NCI-H2196 (cell line): Measurements from ENCODE around the gene PPCS.
"Not testable (repeated sequence)": the region's sequence is repeated elsewhere in the genome, so short reads cannot be mapped to it uniquely, and the experiment has no call there.

Experiments used
- DNase-seq: peaks from one replicate; lab custom pipeline; 2025; ENCODE audit not compliant: unreplicated experiment; lab: John Stamatoyannopoulos, UW

Gene PPCS

DNA sequence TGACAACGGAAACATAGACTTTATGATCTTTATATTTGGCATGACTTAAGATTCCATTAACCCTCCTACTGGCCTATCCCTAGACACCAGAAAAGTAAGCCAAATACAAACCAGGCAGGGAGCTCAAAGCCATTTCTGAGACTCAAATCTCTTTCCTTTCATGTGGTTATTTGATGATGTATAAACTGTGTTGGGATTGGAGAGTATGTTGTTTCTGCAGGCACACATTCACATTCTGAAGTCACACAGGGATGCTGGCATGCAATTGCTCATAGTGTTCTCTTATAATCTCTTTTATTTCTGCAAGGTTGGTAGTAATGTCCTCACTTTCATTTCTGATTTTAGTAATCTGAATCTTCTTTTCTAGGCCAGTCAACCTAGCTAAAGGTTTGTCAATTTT lies 6.3 kb upstream of the PPCS start:
- no peak for DNase-seq

GRCh38 chr1:42453386-42453785 lies 3.0 kb upstream of the PPCS start:
- no peak for DNase-seq

DNA sequence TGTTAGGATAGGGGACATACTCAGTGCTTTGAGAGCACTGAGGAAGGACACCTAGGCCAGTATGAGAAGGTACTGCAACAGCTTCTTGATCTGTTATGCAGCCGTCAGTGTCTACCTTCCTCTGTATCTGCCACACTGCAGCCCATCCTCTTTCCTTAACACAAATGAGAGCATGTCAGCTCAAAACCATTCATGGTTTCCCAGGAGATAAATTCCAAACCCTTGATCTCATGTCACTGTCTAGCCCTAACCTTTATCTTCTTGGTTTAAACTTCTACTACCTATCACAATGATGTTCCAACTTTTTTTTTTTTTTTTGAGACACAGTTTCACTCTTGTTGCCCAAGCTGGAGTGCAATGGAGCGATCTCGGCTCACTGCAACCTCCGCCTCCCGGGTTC lies 1.9 kb upstream of the PPCS start:
- DNase-seq, result no peak

- peak; percentile 53 for DNase-seq
These were observed 379 bp downstream of the PPCS start for GRCh38 chr1:42456754-42457089.

DNA sequence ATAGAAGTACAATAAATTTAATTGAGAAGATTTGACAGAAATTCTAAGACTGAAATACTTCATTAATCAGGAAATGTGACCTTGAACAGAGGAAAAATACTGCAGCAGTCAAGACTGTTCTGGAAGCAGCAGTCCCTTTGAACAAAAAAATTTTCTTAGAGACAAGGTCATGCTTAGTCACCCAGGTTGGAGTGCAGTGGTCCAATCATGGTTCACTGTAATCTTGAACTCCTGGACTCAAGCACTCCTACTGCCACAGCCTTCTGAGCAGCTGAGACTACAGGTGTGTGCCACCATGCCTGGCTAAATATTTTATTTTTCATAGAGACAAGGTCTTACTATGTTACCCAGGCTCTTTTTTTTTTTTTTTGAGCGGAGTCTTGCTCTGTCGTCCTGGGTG lies 4.9 kb downstream of the PPCS start:
- DNase-seq, result no peak

- DNase-seq, result peak; percentile 99
These were observed 6.8 kb downstream of the PPCS start, which contains the start of gene CCDC30 for GRCh38 chr1:42462828-42463763. CCDC30 (plus strand) TSS chr1:42463286; CDS start chr1:42480552, 17,266 bp downstream.

- no peak for DNase-seq
These were observed 7.6 kb downstream of the PPCS start for GRCh38 chr1:42463921-42464320.

DNA sequence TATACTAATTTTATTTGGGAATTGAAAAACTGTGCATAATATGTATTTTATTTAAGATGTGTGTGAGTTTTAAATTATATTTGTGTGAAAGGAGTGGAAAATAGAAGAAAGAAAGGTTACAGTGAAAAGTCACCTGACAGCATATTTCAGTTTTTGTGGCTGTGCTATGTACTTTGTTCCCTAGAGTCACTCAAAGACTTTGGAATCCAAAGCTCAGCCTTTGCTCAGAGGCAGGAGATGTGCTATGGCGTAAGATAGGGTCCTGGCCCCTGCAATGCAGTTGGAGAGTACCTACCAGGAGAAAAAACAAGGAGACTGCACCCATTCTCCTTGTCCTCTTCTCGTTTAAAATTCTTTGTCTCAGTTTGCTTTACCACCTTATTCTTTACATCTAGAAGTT lies 9.7 kb downstream of the PPCS start:
- DNase-seq, result no peak

DNA sequence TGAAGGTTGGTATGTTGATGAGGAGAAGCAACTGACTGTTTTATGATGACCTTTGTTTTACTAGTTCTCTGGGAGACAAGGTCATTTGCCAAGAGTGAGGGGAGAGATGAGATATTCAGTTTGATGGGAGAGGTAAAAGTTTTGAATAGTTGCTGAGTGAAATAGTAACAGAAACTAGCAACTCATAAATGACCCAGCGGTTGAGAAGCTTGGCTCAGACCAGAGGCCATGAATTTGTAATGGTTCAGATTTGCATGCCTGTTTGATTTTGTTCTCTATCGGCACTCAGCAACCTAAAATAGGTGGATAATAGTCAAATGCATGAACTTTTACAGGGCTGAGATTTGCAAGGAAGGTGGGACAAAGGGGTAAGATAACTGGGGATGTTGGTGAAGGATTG lies 13.4 kb downstream of the PPCS start:
- no peak for DNase-seq

GRCh38 chr1:42476605-42477004 lies 20.3 kb downstream of the PPCS start:
- no peak for DNase-seq

- not testable (repeated sequence) for DNase-seq
These were observed 21.0 kb downstream of the PPCS start for GRCh38 chr1:42477354-42477753.

DNA sequence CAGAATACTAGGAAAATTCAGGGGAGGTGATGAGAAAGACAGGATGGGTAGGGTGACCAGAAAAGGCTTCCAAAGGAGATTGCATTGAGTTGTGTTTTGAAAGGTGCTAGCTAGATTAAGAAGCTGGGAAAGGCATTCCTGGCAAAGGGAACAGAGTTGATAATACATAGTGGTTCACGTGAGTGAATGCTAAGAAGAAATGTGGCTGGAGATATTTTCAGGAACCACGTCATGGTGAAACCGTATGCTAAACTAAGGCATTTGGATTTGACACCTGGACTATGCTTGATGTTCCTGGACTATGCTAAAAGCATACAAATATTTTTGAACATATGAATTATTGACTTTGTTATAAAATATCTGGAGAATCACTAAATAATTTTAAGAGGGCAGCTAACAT lies 21.4 kb downstream of the PPCS start:
- DNase-seq, result no peak

GRCh38 chr1:42479621-42480020 lies 23.3 kb downstream of the PPCS start:
- no peak for DNase-seq

DNA sequence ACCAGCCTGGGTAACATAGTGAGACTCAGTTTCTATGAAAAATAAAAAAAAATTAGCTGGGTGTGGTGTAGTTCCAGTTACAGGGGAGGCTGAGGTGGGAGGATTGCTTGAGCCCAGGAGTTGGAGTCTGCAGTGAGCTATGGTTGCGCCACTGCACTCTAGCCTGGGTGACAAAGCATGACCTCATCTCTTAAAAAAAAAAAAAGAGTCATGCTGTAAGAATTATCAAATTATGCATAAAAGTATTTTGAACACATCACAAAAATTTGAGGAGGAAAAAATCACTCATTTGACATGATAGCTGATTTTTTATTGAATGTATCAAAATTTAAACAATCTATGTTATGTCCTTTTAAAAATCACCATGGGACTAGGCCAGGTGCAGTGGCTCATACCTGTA lies 24.6 kb downstream of the PPCS start:
- no peak for DNase-seq

DNA sequence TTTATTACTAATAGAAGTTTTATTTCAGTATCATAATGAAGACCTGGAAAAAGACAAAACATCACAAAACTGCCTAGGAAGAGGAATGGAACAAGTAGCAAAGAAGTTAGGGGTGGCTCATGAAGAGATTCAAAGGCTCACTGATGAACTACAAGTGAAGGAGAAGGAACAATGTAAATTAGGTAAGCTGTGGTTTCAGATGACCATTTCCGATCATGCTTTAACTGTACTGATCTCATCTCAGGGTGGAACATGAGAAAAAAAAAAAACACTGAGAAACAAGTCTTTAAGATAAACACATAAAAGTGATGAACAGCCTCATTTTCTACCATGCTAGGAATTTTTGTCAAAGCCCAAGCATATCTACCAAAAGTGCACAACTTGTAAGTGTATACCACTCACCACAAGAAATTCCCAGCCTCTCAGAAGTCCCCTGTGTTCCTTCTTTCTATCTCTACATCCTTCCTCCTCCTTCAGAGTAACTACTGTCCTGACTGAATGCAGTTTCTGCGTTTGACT lies 26.4 kb downstream of the PPCS start:
- no peak for DNase-seq

DNA sequence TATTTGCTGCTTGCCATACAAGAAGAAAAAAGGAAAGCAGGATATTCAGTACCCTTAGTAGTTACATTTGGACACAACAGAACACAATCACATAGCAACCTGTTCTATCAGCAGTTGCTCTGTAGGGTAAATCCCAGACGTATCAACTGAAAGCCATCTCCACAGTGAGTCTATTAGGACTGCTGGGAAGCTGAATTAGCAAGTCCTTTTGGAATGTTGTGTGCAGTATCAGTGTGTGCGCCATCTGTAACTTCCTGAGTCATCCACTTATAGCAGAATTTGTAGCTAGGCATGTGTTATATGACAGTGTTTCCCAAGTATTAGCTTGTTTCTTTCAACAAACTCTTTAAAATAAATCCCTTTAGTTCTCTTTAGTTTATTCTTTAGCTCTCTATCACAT lies 28.0 kb downstream of the PPCS start:
- no peak for DNase-seq

- no peak for DNase-seq
These were observed 33.9 kb downstream of the PPCS start for GRCh38 chr1:42490237-42490636.

- DNase-seq, result not testable (repeated sequence)
These were observed 45.7 kb downstream of the PPCS start for GRCh38 chr1:42502031-42502430.

- DNase-seq, result no peak
These were observed 48.3 kb downstream of the PPCS start for GRCh38 chr1:42504535-42505128.

DNA sequence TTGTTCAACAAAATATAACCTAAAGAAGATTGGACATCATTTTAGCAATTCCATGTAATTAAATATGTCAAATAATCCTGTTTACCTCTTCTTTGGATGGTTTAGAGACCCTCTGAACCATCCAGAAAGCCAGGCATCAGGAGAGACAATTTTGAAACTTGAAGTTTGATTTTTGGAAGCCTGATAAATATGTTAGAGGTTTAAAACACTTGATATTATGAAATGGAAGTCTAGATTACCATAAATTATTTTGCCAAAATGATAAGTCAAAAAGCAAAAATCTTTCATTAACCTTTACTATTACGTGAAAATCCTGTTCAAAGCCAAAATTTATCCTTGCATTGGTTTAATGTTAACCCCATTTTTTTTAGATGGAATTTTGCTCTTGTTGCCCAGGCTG lies 50.2 kb downstream of the PPCS start:
- no peak for DNase-seq
